ENCODE data around the gene NFATC2IP. TPM values are rescaled to one million over a fixed set of nuclear protein-coding genes. Genes with fewer than 3 reads are reported as not detected.

The NFATC2IP gene
- total and polyA plus RNA-seq, 9 of the 15 experiments (the other 6 are each of a cell fraction or from before 2014, with no cell fraction given) = 15.6 to 106 (median 46.9) TPM

- ATAC-seq (no peak), DNase-seq (ENCODE audit: extremely low read depth in 1 of 4, low spot score in 3 of 4) (no peak), FAIRE-seq (no peak)
- Histone ChIP-seq H4K20me1 (replicated peaks; ENCODE audit: control insufficient read depth, insufficient read depth, low read length) (no peaks in the 10 kb centered on the region), H3K79me2 (ENCODE audit: control insufficient read depth, insufficient read depth, low read length) (no peaks in the 10 kb centered on the region), H3K36me3 (ENCODE audit: control insufficient read depth, insufficient read depth, low read length) (no peaks in the 10 kb centered on the region), H3K4me3 (no peak overlapping the region), H2AFZ (ENCODE audit: low read depth, low read length) (no peak overlapping the region), H3K4me1 (replicated peaks in 1 of 2; ENCODE audit: control insufficient read depth in 2 of 2, insufficient read depth in 2 of 2, low read length in 2 of 2) (peaks cover 9 to 15% of the 10 kb centered on the region in 2 experiments), H3K27me3 (ENCODE audit: control insufficient read depth in 2 of 2, insufficient read depth in 2 of 2, low read length in 2 of 2) (no peaks in the 10 kb centered on the region), H3K9me1 (ENCODE audit: control insufficient read depth, insufficient read depth, low read length) (peaks cover 5% of the 10 kb centered on the region), H3K9ac (ENCODE audit: insufficient read depth in 1 of 2, low read depth in 2 of 2, low read length in 2 of 2) (no peak overlapping the region), H3K27ac (ENCODE audit: extremely low read depth, low read depth, low read length) (no peak overlapping the region), H3K4me2 (ENCODE audit: insufficient read depth, low read length) (no peak overlapping the region), H3K9me3 (replicated peaks; ENCODE audit: control insufficient read depth, insufficient read depth, low read depth, low read length) (no peaks in the 10 kb centered on the region)
- in situ Hi-C loops (cut with MboI) = no loop called here
- intact Hi-C loops (cut with micrococcal nuclease) = no loop called here
- WGBS (ENCODE audit: insufficient coverage, low coverage, missing lambda C conversion rate) = 90% methylated on average over 3 of the region's 3 CpGs
- CTCF ChIA-PET (ENCODE audit: low intra/inter-chr PET ratio) = no interaction called here
- BruUV-seq (replicated peaks) = no TSS peak
- POLR2A ChIA-PET = interaction anchor here (0.5 to 2.2 kb wide), 3 partner anchors 9 to 22 kb away, joined by 3 to 10 read pairs (median 5); no protein-coding TSS in a partner anchor
- TF ChIP-seq ZNF699 (CRISPR knock-in tag; IDR thresholded peaks at IDR 0.05; ENCODE audit: insufficient replicate concordance) = no peak
- no peak for TF ChIP-seq PRPF4 (IDR thresholded peaks at IDR 0.05; ENCODE audit: insufficient read depth, low read depth, low read length, poor library complexity, severe bottlenecking)
- no peak for TF ChIP-seq TRIM28 (IDR thresholded peaks at IDR 0.05)
- TF ChIP-seq IRF2 (CRISPR knock-in tag; IDR thresholded peaks at IDR 0.05) = no peak
- no peak for TF ChIP-seq HDAC3 (IDR thresholded peaks at IDR 0.05; ENCODE audit: borderline replicate concordance, partially characterized antibody)
- TF ChIP-seq MYNN (IDR thresholded peaks at IDR 0.05) = no peak
- no peak for TF ChIP-seq MYNN (CRISPR knock-in tag; IDR thresholded peaks at IDR 0.05)
- TF ChIP-seq, protein P1, sequence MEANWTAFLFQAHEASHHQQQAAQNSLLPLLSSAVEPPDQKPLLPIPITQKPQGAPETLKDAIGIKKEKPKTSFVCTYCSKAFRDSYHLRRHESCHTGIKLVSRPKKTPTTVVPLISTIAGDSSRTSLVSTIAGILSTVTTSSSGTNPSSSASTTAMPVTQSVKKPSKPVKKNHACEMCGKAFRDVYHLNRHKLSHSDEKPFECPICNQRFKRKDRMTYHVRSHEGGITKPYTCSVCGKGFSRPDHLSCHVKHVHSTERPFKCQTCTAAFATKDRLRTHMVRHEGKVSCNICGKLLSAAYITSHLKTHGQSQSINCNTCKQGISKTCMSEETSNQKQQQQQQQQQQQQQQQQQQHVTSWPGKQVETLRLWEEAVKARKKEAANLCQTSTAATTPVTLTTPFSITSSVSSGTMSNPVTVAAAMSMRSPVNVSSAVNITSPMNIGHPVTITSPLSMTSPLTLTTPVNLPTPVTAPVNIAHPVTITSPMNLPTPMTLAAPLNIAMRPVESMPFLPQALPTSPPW (CRISPR knock-in tag; IDR thresholded peaks at IDR 0.05) = no peak
- TF ChIP-seq MLX (CRISPR knock-in tag; conservative IDR thresholded peaks at IDR 0.05) = no peak
- no peak for TF ChIP-seq ZEB2 (IDR thresholded peaks at IDR 0.05)
- no peak for TF ChIP-seq PTRF (tag; IDR thresholded peaks at IDR 0.05)
- TF ChIP-seq ZC3H11A (IDR thresholded peaks at IDR 0.05; ENCODE audit: low read depth, low read length) = no peak
- no peak for TF ChIP-seq UBTF (IDR thresholded peaks at IDR 0.05; ENCODE audit: borderline replicate concordance in 1 of 2, low read depth in 2 of 2, low read length in 2 of 2)
- no peak for TF ChIP-seq NRF1 (conservative IDR thresholded peaks at IDR 0.05 in 1 of 2, IDR thresholded peaks at IDR 0.05 in 1 of 2)
- TF ChIP-seq KDM2B (CRISPR knock-in tag; IDR thresholded peaks at IDR 0.05) = no peak
- TF ChIP-seq, protein P2, sequence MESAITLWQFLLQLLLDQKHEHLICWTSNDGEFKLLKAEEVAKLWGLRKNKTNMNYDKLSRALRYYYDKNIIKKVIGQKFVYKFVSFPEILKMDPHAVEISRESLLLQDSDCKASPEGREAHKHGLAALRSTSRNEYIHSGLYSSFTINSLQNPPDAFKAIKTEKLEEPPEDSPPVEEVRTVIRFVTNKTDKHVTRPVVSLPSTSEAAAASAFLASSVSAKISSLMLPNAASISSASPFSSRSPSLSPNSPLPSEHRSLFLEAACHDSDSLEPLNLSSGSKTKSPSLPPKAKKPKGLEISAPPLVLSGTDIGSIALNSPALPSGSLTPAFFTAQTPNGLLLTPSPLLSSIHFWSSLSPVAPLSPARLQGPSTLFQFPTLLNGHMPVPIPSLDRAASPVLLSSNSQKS (CRISPR knock-in tag; IDR thresholded peaks at IDR 0.05) = no peak
Measured at GRCh38 chr16:28923231-28923587, 27.5 kb upstream of the NFATC2IP start.

All from K562 (cell line).